GM18498 (cell line): ENCODE measurements around the gene YEATS2.
"Not testable (repeated sequence)": the region's sequence is repeated elsewhere in the genome, so short reads cannot be mapped to it uniquely, and the experiment has no call there.

Experiments used
- ATAC-seq: cut with Tn5 transposase; IDR thresholded peaks from one replicate; pipeline ENCODE4 v1.9.1; 2021; ENCODE audit warnings: mild to moderate bottlenecking, moderate library complexity; ENCODE audit not compliant: unreplicated experiment

YEATS2 gene

GRCh38 chr3:183774631-183775030 is 77.0 kb downstream of the YEATS2 start:
- no peak for ATAC-seq

- no peak for ATAC-seq
These were observed 78.2 kb downstream of the YEATS2 start for GRCh38 chr3:183775781-183776180.

GRCh38 chr3:183776451-183776850 is 78.9 kb downstream of the YEATS2 start:
- ATAC-seq: not testable (repeated sequence)

GRCh38 chr3:183777016-183777618 is 79.5 kb downstream of the YEATS2 start:
- ATAC-seq: no peak

- ATAC-seq: no peak
These were observed 82.4 kb downstream of the YEATS2 start for GRCh38 chr3:183779896-183780465.

GRCh38 chr3:183781246-183781645 is 83.6 kb downstream of the YEATS2 start:
- no peak for ATAC-seq

- ATAC-seq: no peak
These were observed 85.1 kb downstream of the YEATS2 start for GRCh38 chr3:183782576-183783276.

- not testable (repeated sequence) for ATAC-seq
These were observed 86.9 kb downstream of the YEATS2 start for GRCh38 chr3:183784503-183784902.

- no peak for ATAC-seq
These were observed 92.2 kb downstream of the YEATS2 start for GRCh38 chr3:183789826-183790225.

GRCh38 chr3:183790700-183791099 is 93.1 kb downstream of the YEATS2 start:
- ATAC-seq: no peak

- ATAC-seq: no peak
These were observed 95.4 kb downstream of the YEATS2 start for GRCh38 chr3:183792976-183793375.

GRCh38 chr3:183794452-183794851 is 96.9 kb downstream of the YEATS2 start:
- ATAC-seq: no peak

GRCh38 chr3:183796372-183796771 is 98.8 kb downstream of the YEATS2 start:
- ATAC-seq: no peak

GRCh38 chr3:183797996-183798395 is 100.4 kb downstream of the YEATS2 start:
- ATAC-seq: no peak

GRCh38 chr3:183799461-183799860 is 101.9 kb downstream of the YEATS2 start:
- ATAC-seq: no peak

GRCh38 chr3:183800243-183800863 is 102.8 kb downstream of the YEATS2 start:
- no peak for ATAC-seq

- ATAC-seq: no peak
These were observed 104.0 kb downstream of the YEATS2 start for GRCh38 chr3:183801601-183802000.

GRCh38 chr3:183802989-183803388 is 105.4 kb downstream of the YEATS2 start:
- ATAC-seq: no peak

GRCh38 chr3:183807209-183807728 is 109.7 kb downstream of the YEATS2 start:
- ATAC-seq: no peak

- ATAC-seq: no peak
These were observed 110.3 kb downstream of the YEATS2 start for GRCh38 chr3:183807881-183808280.

GRCh38 chr3:183808355-183808754 is 110.8 kb downstream of the YEATS2 start:
- no peak for ATAC-seq

GRCh38 chr3:183809270-183809669 is 111.7 kb downstream of the YEATS2 start:
- no peak for ATAC-seq
